Left renal pelvis (tissue), 4 donors: ENCODE measurements around the gene FBRSL1. TPM values are rescaled to one million over a fixed set of nuclear protein-coding genes. Genes with fewer than 3 reads are reported as not detected.

Experiments
- polyA plus RNA-seq, 4 donors: library from polyadenylated mRNA; unstranded; fragments of 120-200 nt; gene quantifications; one replicate each; pipeline ENCODE4 v1.2.1, GENCODE V29; 2013; ENCODE audit not compliant: insufficient read length in 4 of 4

Gene FBRSL1
- polyA plus RNA-seq, 4 donors = 34.5 to 93.9 (median 48.2) TPM

Other genes starting within 250 kb of the FBRSL1 start
- 10 to 100 TPM in 1 of 4 donors, 1 to 10 TPM in 3; 6.2 to 10.4 (median 8.2) TPM for gene GALNT9, start 160.6 kb upstream of the FBRSL1 start, polyA plus RNA-seq
- gene LRCOL1, start 120.4 kb downstream of the FBRSL1 start, polyA plus RNA-seq = 1 to 10 TPM in 3 of 4 donors, under 1 TPM in 1; 0.16 to 5.0 (median 1.7) TPM
- gene P2RX2, start 128.6 kb downstream of the FBRSL1 start, polyA plus RNA-seq = 1 to 10 TPM in 3 of 4 donors, under 1 TPM in 1; 0.64 to 1.8 (median 1.5) TPM
- 10 to 100 TPM; 42.6 to 65.2 (median 49.1) TPM for gene POLE, start 197.2 kb downstream of the FBRSL1 start, polyA plus RNA-seq
- gene PXMP2, start 197.4 kb downstream of the FBRSL1 start, polyA plus RNA-seq = 10 to 100 TPM; 41.6 to 63.5 (median 48.5) TPM
- 10 to 100 TPM; 14.3 to 25.4 (median 21.7) TPM for gene PGAM5, start 220.7 kb downstream of the FBRSL1 start, polyA plus RNA-seq